ENCODE data around the gene RBBP5.

GRCh38 chr1:205052690-205053089, 69.1 kb downstream of the RBBP5 start:
- no peak for TF ChIP-seq CTCF (IDR thresholded peaks at IDR 0.05)
- TF ChIP-seq POLR2AphosphoS5 (IDR thresholded peaks at IDR 0.05), result no peak
